H1 (cell line): ENCODE data around the gene PPP4R3A. TPM values are rescaled to one million over a fixed set of nuclear protein-coding genes. Genes with fewer than 3 reads are reported as not detected.
A peak's percentile ranks its signal among the peaks of the same experiment; 100 is the strongest.

Experiments used
- CTCF ChIA-PET: fragments of 300-600 bp; sonication (Branson Sonifier 250); formaldehyde crosslinking; loops from one replicate; lab custom pipeline; 2021; ENCODE audit not compliant: partially characterized antibody; lab: Charles Lee
- POLR2A ChIA-PET: fragments of 300-600 bp; sonication (Branson Sonifier 250); formaldehyde crosslinking; loops from one replicate; lab custom pipeline; 2021; ENCODE audit warnings: inconsistent platforms; ENCODE audit not compliant: partially characterized antibody; lab: Charles Lee
- DNase-seq, 2 experiments: peaks; one replicate each; pipeline versions ENCODE4 v3.0.0 to v3.0.0-alpha.2; 2010 to 2022; ENCODE audit warnings: low spot score in 2 of 2, low read depth in 1 of 2, mixed read lengths in 1 of 2
- FAIRE-seq: peaks from 2 replicates; lab custom pipeline; 2011; peaks lifted over from hg19 to GRCh38; lab: Jason Lieb, UNC
- H2AFZ ChIP-seq: 2 replicates; pipeline ENCODE4 v1.8.1; 2012; ENCODE audit warnings: low read length, inconsistent platforms
- H2AK5ac ChIP-seq: 2 replicates; pipeline ENCODE4 v1.6.1; 2013; ENCODE audit warnings: low read depth, low read length
- H2BK120ac ChIP-seq: replicated peaks from 2 replicates; pipeline ENCODE3; 2013; ENCODE audit warnings: low read depth, low read length, inconsistent platforms
- H2BK12ac ChIP-seq: 2 replicates; pipeline ENCODE4 v1.6.1; 2013; ENCODE audit warnings: low read depth, low read length
- H2BK15ac ChIP-seq: 2 replicates; pipeline ENCODE4 v1.6.1; 2013; ENCODE audit warnings: low read length
- H2BK20ac ChIP-seq: 2 replicates; pipeline ENCODE4 v1.6.1; 2013; ENCODE audit warnings: low read length
- H2BK5ac ChIP-seq: 2 replicates; pipeline ENCODE4 v1.6.1; 2013; ENCODE audit warnings: low read depth, low read length
- H3K14ac ChIP-seq: 2 replicates; pipeline ENCODE4 v1.6.1; 2013; ENCODE audit warnings: inconsistent platforms; ENCODE audit not compliant: insufficient read length
- H3K18ac ChIP-seq: 2 replicates; pipeline ENCODE4 v1.6.1; 2013; ENCODE audit warnings: low read length; ENCODE audit errors: extremely low read depth
- H3K23ac ChIP-seq: 2 replicates; pipeline ENCODE4 v1.6.1; 2013; ENCODE audit warnings: inconsistent platforms; ENCODE audit not compliant: insufficient read length
- H3K23me2 ChIP-seq: 2 replicates; pipeline ENCODE4 v1.6.1; 2013; ENCODE audit warnings: low read depth, low read length
- H3K27ac ChIP-seq: 2 replicates; pipeline ENCODE4 v1.6.1; 2011; ENCODE audit warnings: low read depth, low read length, inconsistent platforms
- H3K27me3 ChIP-seq, 4 experiments: replicated peaks in 1 of 4; 1 replicate in 1 of 4; 2 replicates in 3 of 4; pipeline versions ENCODE4 v1.6.1 to v1.8.1; 2011 to 2013; ENCODE audit warnings: low read length in 3 of 4, mild to moderate bottlenecking in 3 of 4, inconsistent platforms in 2 of 4, mixed read lengths in 2 of 4, moderate library complexity in 1 of 4; ENCODE audit not compliant: control insufficient read depth in 3 of 4, insufficient read depth in 3 of 4; ENCODE audit errors: extremely low read depth in 1 of 4
- H3K36me3 ChIP-seq, 4 experiments: 2 replicates each; pipeline versions ENCODE4 v1.6.1 to v1.8.1; 2011 to 2013; ENCODE audit warnings: mild to moderate bottlenecking in 4 of 4, low read length in 3 of 4, moderate library complexity in 2 of 4, control low read depth in 1 of 4, inconsistent platforms in 1 of 4; ENCODE audit not compliant: insufficient read depth in 4 of 4, control insufficient read depth in 2 of 4
- H3K4ac ChIP-seq: replicated peaks from 2 replicates; pipeline ENCODE3; 2013; ENCODE audit warnings: low read length, low read depth, mixed read lengths, inconsistent platforms; ENCODE audit not compliant: insufficient read length
- H3K4me1 ChIP-seq, 4 experiments: replicated peaks in 1 of 4; 1 replicate in 1 of 4; 2 replicates in 3 of 4; pipeline versions ENCODE4 v1.6.1 to v1.8.1; 2011 to 2013; ENCODE audit warnings: low read length in 3 of 4, inconsistent platforms in 2 of 4, mixed read lengths in 1 of 4; ENCODE audit not compliant: insufficient read depth in 4 of 4, control insufficient read depth in 3 of 4
- H3K4me2 ChIP-seq, 2 experiments: 2 replicates each; pipeline versions ENCODE4 v1.6.1 to v1.8.1; 2011 to 2013; ENCODE audit warnings: low read depth in 2 of 2, low read length in 2 of 2, control low read depth in 1 of 2, inconsistent platforms in 1 of 2, mild to moderate bottlenecking in 1 of 2; ENCODE audit not compliant: insufficient read depth in 1 of 2
- H3K4me3 ChIP-seq, 4 experiments: fragments of 200-600, 300-600 bp in 1 of 4; sonication (generic), shearing (Covaris generic), sonication (Bioruptor Twin) in 1 of 4; 2 replicates each; pipeline versions ENCODE4 v1.5.1 to v1.8.1; 2011 to 2016; ENCODE audit warnings: low read length in 4 of 4, low read depth in 3 of 4, control low read depth in 2 of 4, inconsistent platforms in 2 of 4, mild to moderate bottlenecking in 2 of 4, mixed read lengths in 1 of 4, moderate library complexity in 1 of 4; ENCODE audit not compliant: insufficient read depth in 2 of 4; ENCODE audit errors: extremely low read depth in 1 of 4
- H3K56ac ChIP-seq: replicated peaks from 2 replicates; pipeline ENCODE3; 2013; ENCODE audit warnings: low read depth, mild to moderate bottlenecking, mixed read lengths, low read length, inconsistent platforms; ENCODE audit not compliant: insufficient read length
- H3K79me1 ChIP-seq: 2 replicates; pipeline ENCODE4 v1.6.1; 2013; ENCODE audit warnings: low read depth, low read length, control low read depth
- H3K79me2 ChIP-seq, 2 experiments: 2 replicates each; pipeline versions ENCODE4 v1.6.1 to v1.8.1; 2012 to 2013; ENCODE audit warnings: low read length in 2 of 2, mild to moderate bottlenecking in 2 of 2, inconsistent platforms in 1 of 2; ENCODE audit not compliant: insufficient read depth in 2 of 2, control insufficient read depth in 1 of 2
- H3K9ac ChIP-seq, 4 experiments: replicated peaks in 1 of 4; 1 replicate in 1 of 4; 2 replicates in 3 of 4; pipeline versions ENCODE4 v1.6.1 to v1.8.1; 2011 to 2013; ENCODE audit warnings: low read depth in 3 of 4, low read length in 3 of 4, control low read depth in 2 of 4, mild to moderate bottlenecking in 2 of 4, moderate library complexity in 2 of 4, inconsistent platforms in 1 of 4; ENCODE audit errors: extremely low read depth in 1 of 4
- H3K9me3 ChIP-seq, 2 experiments: 2 replicates each; pipeline versions ENCODE4 v1.6.1 to v1.8.1; 2012 to 2013; ENCODE audit warnings: mild to moderate bottlenecking in 2 of 2, moderate library complexity in 2 of 2, control low read depth in 1 of 2, inconsistent platforms in 1 of 2, low read depth in 1 of 2, low read length in 1 of 2, mixed read lengths in 1 of 2; ENCODE audit not compliant: insufficient read depth in 2 of 2
- H4K20me1 ChIP-seq, 2 experiments: replicated peaks in 1 of 2; 2 replicates each; pipeline versions ENCODE3 to v1.8.1; 2011 to 2013; ENCODE audit warnings: inconsistent platforms in 2 of 2, low read length in 2 of 2, mild to moderate bottlenecking in 1 of 2; ENCODE audit not compliant: insufficient read depth in 2 of 2, control insufficient read depth in 1 of 2
- H4K5ac ChIP-seq: 2 replicates; pipeline ENCODE4 v1.6.1; 2013; ENCODE audit warnings: low read length, low read depth, mixed read lengths, inconsistent platforms; ENCODE audit not compliant: insufficient read length
- H4K8ac ChIP-seq: 2 replicates; pipeline ENCODE4 v1.8.0; 2013; ENCODE audit warnings: mild to moderate bottlenecking, moderate library complexity, low read length, inconsistent platforms; ENCODE audit not compliant: insufficient read depth; ENCODE audit errors: extremely low read depth
- H4K91ac ChIP-seq: replicated peaks from 2 replicates; pipeline ENCODE3; 2013; ENCODE audit warnings: low read length, mixed read lengths, inconsistent platforms; ENCODE audit not compliant: insufficient read length
- EP300 ChIP-seq, 2 experiments: IDR thresholded peaks; 1 replicate in 1 of 2; 2 replicates in 1 of 2; pipeline ENCODE4 v1.6.1; 2011 to 2012; ENCODE audit warnings: low read depth in 2 of 2, low read length in 2 of 2, mild to moderate bottlenecking in 2 of 2, borderline replicate concordance in 1 of 2, inconsistent platforms in 1 of 2, moderate library complexity in 1 of 2
- KDM1A ChIP-seq: fragments of 200-600, 300-600 bp; sonication (generic); IDR thresholded peaks from 2 replicates; pipeline ENCODE4 v1.7.1; 2016; ENCODE audit warnings: mild to moderate bottlenecking, low read length, borderline replicate concordance
- KDM5A ChIP-seq: fragments of 200-600 bp; IDR thresholded peaks from 2 replicates; pipeline ENCODE4 v1.7.1; 2012; ENCODE audit warnings: mild to moderate bottlenecking, low read length, inconsistent platforms, mixed read lengths
- NANOG ChIP-seq: IDR thresholded peaks from 2 replicates; pipeline ENCODE4 v1.6.1; 2011; ENCODE audit warnings: low read length, low read depth, mild to moderate bottlenecking, inconsistent platforms; ENCODE audit not compliant: insufficient read depth, poor library complexity, severe bottlenecking
- NRF1 ChIP-seq: IDR thresholded peaks from 2 replicates; pipeline ENCODE4 v1.6.1; 2011; ENCODE audit warnings: mild to moderate bottlenecking, low read depth, low read length, improper control_type of control experiment
- SP4 ChIP-seq: IDR thresholded peaks from 2 replicates; pipeline ENCODE4 v1.6.1; 2012; ENCODE audit warnings: low read length, inconsistent platforms
- WGBS, 2 experiments: shearing (Covaris generic) in 1 of 2; methylation state at CpG; one replicate each; pipeline versions ENCODE4 v1.1.6 to v1.1.7; 2013 to 2015; ENCODE audit warnings: low lambda C conversion rate in 2 of 2, mixed read lengths in 2 of 2, inconsistent platforms in 1 of 2, low coverage in 1 of 2, missing lambda C conversion rate in 1 of 2; ENCODE audit not compliant: insufficient replicate concordance in 2 of 2, insufficient coverage in 1 of 2, insufficient read length in 1 of 2; ENCODE audit errors: extremely low coverage in 1 of 2, missing lambda C conversion rate in 1 of 2; 5-methylcytosine and 5-hydroxymethylcytosine counted together
- polyA plus RNA-seq, 7 experiments: library from polyadenylated mRNA; depleted of rRNA in 3 of 7; stranded (reverse) in 5 of 7; unstranded in 2 of 7; fragments of >200 nt in 5 of 7; fragments of 200-250 nt in 2 of 7; gene quantifications; 1 replicate in 5 of 7; 2 replicates in 1 of 7; 4 replicates in 1 of 7; pipeline versions ENCODE4 v1.2.1 to v1.2.3, GENCODE V29; 2011 to 2013; ENCODE audit warnings: missing spikeins in 2 of 7, mixed read lengths in 2 of 7
- total RNA-seq: library from RNA; stranded (reverse); fragmentation: NEBNext Ultra II Directional; extraction: Animal tissue kit (Norgen Biotek cat#: 25700); gene quantifications from 2 replicates; pipeline ENCODE4 v1.2.1, GENCODE V29; 2021
- TF ChIP-seq, protein P1 (sequence below): IDR thresholded peaks from 2 replicates; pipeline ENCODE4 v1.6.1; 2011; ENCODE audit warnings: low read length, improper control_type of control experiment

PPP4R3A gene
- total and polyA plus RNA-seq, 2 of the 8 experiments (the other 6 are each of a cell fraction or from before 2014, with no cell fraction given): 31.7 to 122 TPM

DNA sequence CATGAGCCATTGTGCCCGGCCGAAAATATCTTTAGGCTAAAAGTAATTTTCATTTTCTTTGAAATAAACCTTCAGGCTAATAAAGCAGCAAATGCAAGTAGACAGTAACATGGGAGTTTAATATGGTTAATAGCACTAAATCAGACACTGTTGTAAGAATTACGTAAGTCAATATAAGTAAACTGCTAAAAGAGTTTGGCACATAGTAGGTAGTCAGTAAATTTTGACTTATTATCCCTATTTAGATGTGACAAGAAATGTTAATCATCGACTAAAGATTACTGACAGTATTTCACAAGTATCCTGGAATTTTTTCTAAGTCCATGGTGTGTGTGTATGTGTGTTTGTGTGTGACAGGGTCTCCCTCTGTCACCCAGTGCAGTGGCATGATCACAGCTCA, 3.9 kb downstream of the PPP4R3A start:
- H3K4me3 ChIP-seq: no peak overlapping the region
- WGBS, 2 experiments: 96% methylated on average over 4 of the region's 4 CpGs; no CpG with 5 or more reads in 1 of the 2 experiments
- peaks cover 0 to 42% (median 4%) of the 10 kb centered on the region in 4 experiments; a peak in 4 of 8 replicates for H3K36me3 ChIP-seq

More for the DNA sequence above, 3.9 kb downstream of the PPP4R3A start:
- Histone ChIP-seq H2BK120ac (no peak overlapping the region), H3K18ac (no peak overlapping the region), H2BK12ac (no peak overlapping the region), H3K4me2 (peak overlapping the region in 1 of 2 experiments; percentile 26; a peak in 2 of 4 replicates), H3K14ac (no peak overlapping the region), H2AFZ (no peak overlapping the region), H3K9me3 (no peaks in the 10 kb centered on the region), H4K8ac (no peak overlapping the region), H3K4me1 (peaks cover 0 to 2% (median 0%) of the 10 kb centered on the region in 4 experiments; a peak in 1 of 7 replicates), H4K5ac (no peak overlapping the region), H2BK5ac (no peak overlapping the region), H3K79me1 (no peaks in the 10 kb centered on the region; the same call in 1 of the 2 replicates), H4K20me1 (peaks cover 10 to 18% of the 10 kb centered on the region in 2 experiments), H3K27me3 (no peaks in the 10 kb centered on the region), H3K9ac (no peak overlapping the region), H4K91ac (no peak overlapping the region), H2BK20ac (no peak overlapping the region), H3K27ac (no peak overlapping the region), H2AK5ac (no peak overlapping the region), H3K23ac (no peak overlapping the region), H2BK15ac (no peak overlapping the region), H3K4ac (no peak overlapping the region), H3K23me2 (0 out of 2 replicates have a peak, but pooled peaks cover 6% of the 10 kb centered on the region), H3K79me2 (peaks cover 52 to 85% of the 10 kb centered on the region in 2 experiments), H3K56ac (no peak overlapping the region)
- DNase-seq (no peak), FAIRE-seq (no peak)
- TF ChIP-seq KDM1A (no peak), SP4 (no peak), KDM5A (no peak), NANOG (no peak), EP300 (IDR thresholded peaks at IDR 0.05; ENCODE audit: borderline replicate concordance in 1 of 2, low read depth in 2 of 2, low read length in 2 of 2) (no peak), NRF1 (no peak)
- TF ChIP-seq, protein P1, sequence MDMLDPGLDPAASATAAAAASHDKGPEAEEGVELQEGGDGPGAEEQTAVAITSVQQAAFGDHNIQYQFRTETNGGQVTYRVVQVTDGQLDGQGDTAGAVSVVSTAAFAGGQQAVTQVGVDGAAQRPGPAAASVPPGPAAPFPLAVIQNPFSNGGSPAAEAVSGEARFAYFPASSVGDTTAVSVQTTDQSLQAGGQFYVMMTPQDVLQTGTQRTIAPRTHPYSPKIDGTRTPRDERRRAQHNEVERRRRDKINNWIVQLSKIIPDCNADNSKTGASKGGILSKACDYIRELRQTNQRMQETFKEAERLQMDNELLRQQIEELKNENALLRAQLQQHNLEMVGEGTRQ: no peak
- ChIA-PET CTCF (interaction anchor here (0.7 to 1.4 kb wide), 3 partner anchors 10 to 419 kb away, joined by 3 to 4 read pairs (median 3); no protein-coding TSS in a partner anchor), POLR2A (interaction anchor here (1.1 kb wide), 1 partner anchor 153 kb away, joined by 3 read pairs; no protein-coding TSS in a partner anchor)
